OCI-LY7 (cell line): Measurements from ENCODE around the gene NTN3. TPM values are rescaled to one million over a fixed set of nuclear protein-coding genes. Genes with fewer than 3 reads are reported as not detected.

Source experiments
- BruUV-seq: library from RNA; stranded (reverse); fragments of 400-500 nt; replicated peaks from 2 replicates; lab custom pipeline; 2021; lab: Mats Ljungman, UMichigan
- CTCF ChIA-PET: fragments of 300-600 bp; sonication (Branson Sonifier 250); formaldehyde crosslinking; loops from one replicate; lab custom pipeline; 2022; ENCODE audit warnings: antibody characterized with exemption; ENCODE audit not compliant: unreplicated experiment; lab: Charles Lee
- POLR2A ChIA-PET: fragments of 300-600 bp; sonication (Branson Sonifier 250); formaldehyde crosslinking; loops from one replicate; lab custom pipeline; 2022; ENCODE audit warnings: antibody characterized with exemption; lab: Charles Lee
- DNase-seq: peaks from one replicate; pipeline ENCODE4 v3.0.0-alpha.2; 2015; ENCODE audit warnings: low spot score
- H2AFZ ChIP-seq: fragments of 200-600 bp; sonication (generic), shearing (Covaris generic); 2 replicates; pipeline ENCODE4 v1.6.1; 2014; ENCODE audit warnings: mild to moderate bottlenecking, antibody characterized with exemption, low read length, moderate library complexity
- H3K27ac ChIP-seq: fragments of 200-600 bp; sonication (generic); 2 replicates; pipeline ENCODE4 v1.5.1; 2014; ENCODE audit warnings: mixed run types, low read depth, mild to moderate bottlenecking, moderate library complexity, low read length, inconsistent platforms; ENCODE audit not compliant: poor library complexity, severe bottlenecking
- H3K36me3 ChIP-seq: fragments of 200-600 bp; sonication (generic); 2 replicates; pipeline ENCODE4 v1.6.1; 2014; ENCODE audit warnings: mild to moderate bottlenecking, antibody characterized with exemption, low read length, moderate library complexity, mixed read lengths; ENCODE audit not compliant: insufficient read depth
- H3K4me1 ChIP-seq: fragments of 200-600 bp; sonication (generic); 2 replicates; pipeline ENCODE4 v1.5.1; 2014; ENCODE audit warnings: mild to moderate bottlenecking, low read length; ENCODE audit not compliant: insufficient read depth, poor library complexity, severe bottlenecking
- H3K4me2 ChIP-seq: fragments of 200-600 bp; sonication (generic); 2 replicates; pipeline ENCODE4 v1.6.1; 2014; ENCODE audit warnings: mild to moderate bottlenecking, low read length
- H3K4me3 ChIP-seq: fragments of 200-600 bp; sonication (generic); 2 replicates; pipeline ENCODE4 v1.5.1; 2014; ENCODE audit warnings: mild to moderate bottlenecking, low read depth, low read length; ENCODE audit not compliant: poor library complexity, severe bottlenecking
- H3K79me2 ChIP-seq: fragments of 200-600 bp; sonication (generic); 2 replicates; pipeline ENCODE4 v1.6.1; 2016; ENCODE audit warnings: low read depth, mild to moderate bottlenecking, low read length, moderate library complexity, mixed read lengths; ENCODE audit not compliant: insufficient read depth
- H3K9me2 ChIP-seq: fragments of 200-600 bp; sonication (generic); 2 replicates; pipeline ENCODE4 v1.6.1; 2016; ENCODE audit warnings: mild to moderate bottlenecking, low read length, mixed read lengths; ENCODE audit not compliant: insufficient read depth
- H3K9me3 ChIP-seq: fragments of 200-600 bp; sonication (generic); 2 replicates; pipeline ENCODE4 v1.6.1; 2014; ENCODE audit warnings: mild to moderate bottlenecking, mixed run types, low read length, mixed read lengths
- H4K20me1 ChIP-seq: fragments of 200-600 bp; sonication (generic); 2 replicates; pipeline ENCODE4 v1.6.1; 2014; ENCODE audit warnings: mild to moderate bottlenecking, antibody characterized with exemption, low read length, moderate library complexity, mixed read lengths; ENCODE audit not compliant: insufficient read depth
- EZH2phosphoT487 ChIP-seq: fragments of 200-600 bp; sonication (generic); IDR thresholded peaks from 2 replicates; pipeline ENCODE4 v1.6.1; 2018; ENCODE audit warnings: low read depth, borderline replicate concordance, mild to moderate bottlenecking, mixed run types, antibody characterized with exemption, low read length, moderate library complexity, mixed read lengths
- intact Hi-C: fragments of 100-400 bp; cut with micrococcal nuclease; formaldehyde crosslinking; loops from one replicate; pipeline ENCODE4 v1.10.0; 2022; ENCODE audit not compliant: unreplicated experiment
- total RNA-seq, 2 experiments: library from RNA; depleted of rRNA in 1 of 2; stranded (reverse); fragments of >200 nt in 1 of 2; shearing (Covaris generic) in 1 of 2; gene quantifications; 2 replicates each; pipeline ENCODE4 v1.2.3, GENCODE V29; 2014 to 2022
- TF ChIP-seq, protein P1 (sequence below): fragments of 200-600 bp; sonication (generic); conservative IDR thresholded peaks from 2 replicates; pipeline ENCODE4 v1.5.1; 2014; ENCODE audit warnings: mild to moderate bottlenecking, antibody characterized with exemption, low read length, moderate library complexity, mixed read lengths

The NTN3 gene
- total RNA-seq, 2 experiments from 2014 or later, result 1.7 to 2.3 TPM

DNA sequence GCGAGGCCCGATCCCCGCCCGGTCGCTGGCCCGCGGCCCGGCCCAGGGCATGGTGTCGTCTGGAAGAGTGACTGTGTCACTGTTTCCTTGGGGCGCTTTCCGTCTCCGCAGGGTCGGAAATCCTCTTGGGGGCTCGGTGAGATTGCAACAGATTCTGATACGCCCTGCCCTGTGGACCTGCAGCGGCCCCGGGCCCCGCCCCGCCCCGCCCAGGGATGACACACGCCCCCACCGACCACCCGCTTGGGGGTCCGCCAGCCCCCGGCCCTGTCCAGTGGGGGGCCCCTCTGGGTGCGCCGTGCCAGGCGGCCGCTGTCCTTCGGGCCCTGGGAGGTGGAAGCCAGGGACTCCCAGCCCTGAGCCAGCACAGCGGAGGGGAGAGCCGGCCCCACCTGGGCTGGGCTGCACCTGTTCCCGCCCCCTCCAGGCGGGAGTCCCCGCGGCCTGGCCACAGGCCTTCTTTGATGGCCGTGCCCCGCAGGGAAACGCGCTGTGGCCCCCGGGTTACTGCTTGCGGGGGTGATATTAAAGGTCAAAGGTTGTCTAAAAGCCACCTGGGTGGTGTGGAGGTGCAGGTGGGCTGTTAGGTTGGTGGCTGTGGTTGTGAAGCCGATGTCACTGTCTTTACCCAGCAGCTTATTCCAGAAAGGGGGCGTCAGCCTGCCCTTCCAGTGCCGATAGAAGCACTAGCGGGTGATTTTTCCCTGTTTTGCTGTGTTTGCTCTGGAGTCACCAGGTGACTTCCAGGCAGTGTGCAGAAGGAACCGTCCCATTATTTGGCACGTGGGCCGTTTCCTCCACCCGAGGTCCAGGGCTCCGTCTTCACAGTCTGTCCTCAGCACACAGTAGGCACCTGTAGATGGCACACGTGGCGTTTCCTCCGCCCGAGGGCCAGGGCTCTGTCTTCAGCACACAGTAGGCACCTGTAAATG lies 4.6 kb downstream of the NTN3 start:
- ChIA-PET CTCF (no interaction called here), POLR2A (interaction anchor here (0.6 kb wide), 1 partner anchor 146 kb away, joined by 3 read pairs; no protein-coding TSS in a partner anchor)
- no peaks in the 10 kb centered on the region for H3K9me3 ChIP-seq
- no peak overlapping the region for H3K27ac ChIP-seq
- H3K9me2 ChIP-seq, result no peaks in the 10 kb centered on the region
- H2AFZ ChIP-seq, result no peak overlapping the region
- peak overlapping the region; percentile 77 for H3K4me2 ChIP-seq
- H3K4me1 ChIP-seq, result peaks cover 44% of the 10 kb centered on the region
- H4K20me1 ChIP-seq, result peaks cover 9% of the 10 kb centered on the region; the same call in 1 of the 2 replicates
- intact Hi-C loops, result loop anchor here (2.0 kb wide), 1 partner anchor 25 kb away; no protein-coding TSS in a partner anchor
- peak overlapping the region; percentile 92 for H3K4me3 ChIP-seq
- peak; percentile 62 for DNase-seq
- peaks cover 23% of the 10 kb centered on the region; the same call in 1 of the 2 replicates for H3K79me2 ChIP-seq
- TF ChIP-seq, protein P1, sequence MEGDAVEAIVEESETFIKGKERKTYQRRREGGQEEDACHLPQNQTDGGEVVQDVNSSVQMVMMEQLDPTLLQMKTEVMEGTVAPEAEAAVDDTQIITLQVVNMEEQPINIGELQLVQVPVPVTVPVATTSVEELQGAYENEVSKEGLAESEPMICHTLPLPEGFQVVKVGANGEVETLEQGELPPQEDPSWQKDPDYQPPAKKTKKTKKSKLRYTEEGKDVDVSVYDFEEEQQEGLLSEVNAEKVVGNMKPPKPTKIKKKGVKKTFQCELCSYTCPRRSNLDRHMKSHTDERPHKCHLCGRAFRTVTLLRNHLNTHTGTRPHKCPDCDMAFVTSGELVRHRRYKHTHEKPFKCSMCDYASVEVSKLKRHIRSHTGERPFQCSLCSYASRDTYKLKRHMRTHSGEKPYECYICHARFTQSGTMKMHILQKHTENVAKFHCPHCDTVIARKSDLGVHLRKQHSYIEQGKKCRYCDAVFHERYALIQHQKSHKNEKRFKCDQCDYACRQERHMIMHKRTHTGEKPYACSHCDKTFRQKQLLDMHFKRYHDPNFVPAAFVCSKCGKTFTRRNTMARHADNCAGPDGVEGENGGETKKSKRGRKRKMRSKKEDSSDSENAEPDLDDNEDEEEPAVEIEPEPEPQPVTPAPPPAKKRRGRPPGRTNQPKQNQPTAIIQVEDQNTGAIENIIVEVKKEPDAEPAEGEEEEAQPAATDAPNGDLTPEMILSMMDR, result 0 out of 2 replicates have a peak, but pooled peaks have one; percentile 13
- no peak for TF ChIP-seq EZH2phosphoT487
- peaks cover 7% of the 10 kb centered on the region; the same call in 1 of the 2 replicates for H3K36me3 ChIP-seq
- no TSS peak for BruUV-seq

DNA sequence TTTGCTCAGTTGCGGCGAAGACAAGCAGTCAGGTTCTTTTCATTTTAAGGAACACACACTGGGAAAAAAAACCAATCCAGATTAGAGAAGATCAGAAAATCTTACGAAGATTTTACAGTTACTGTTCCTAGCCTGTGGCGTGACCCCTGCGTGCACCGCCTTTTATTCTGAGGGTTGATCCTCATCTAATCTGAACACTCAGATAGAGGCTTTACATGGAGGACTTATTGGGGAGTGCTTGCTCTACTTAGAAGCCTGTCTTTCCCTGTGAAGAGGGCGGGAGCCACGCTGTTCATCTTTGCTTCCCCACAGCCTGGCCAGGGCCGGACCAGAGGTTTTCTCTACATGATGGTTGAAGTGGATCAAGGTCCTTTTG lies 5.2 kb downstream of the NTN3 start:
- BruUV-seq, result no TSS peak
- peak overlapping the region; percentile 92 for H3K4me3 ChIP-seq
- ChIA-PET CTCF (no interaction called here), POLR2A (no interaction called here)
- no peaks in the 10 kb centered on the region for H3K9me3 ChIP-seq
- peaks cover 23% of the 10 kb centered on the region; the same call in 1 of the 2 replicates for H3K79me2 ChIP-seq
- no peak overlapping the region for H3K27ac ChIP-seq
- TF ChIP-seq EZH2phosphoT487, result no peak
- TF ChIP-seq, protein P1, result no peak
- intact Hi-C loops, result no loop called here
- H2AFZ ChIP-seq, result no peak overlapping the region
- no peaks in the 10 kb centered on the region for H3K9me2 ChIP-seq
- no peak for DNase-seq
- H3K4me1 ChIP-seq, result peaks cover 37% of the 10 kb centered on the region
- peaks cover 7% of the 10 kb centered on the region; the same call in 1 of the 2 replicates for H3K36me3 ChIP-seq
- H3K4me2 ChIP-seq, result peak overlapping the region; percentile 77
- peaks cover 9% of the 10 kb centered on the region; the same call in 1 of the 2 replicates for H4K20me1 ChIP-seq
